GM06990 (cell line): ENCODE results near the gene AKAP1.
A peak's percentile ranks its signal among the peaks of the same experiment; 100 is the strongest.
"Not testable (repeated sequence)": the region's sequence is repeated elsewhere in the genome, so short reads cannot be mapped to it uniquely, and the experiment has no call there.

Experiments used
- DNase-seq: peaks from one replicate; pipeline ENCODE4 v3.0.0-alpha.2; 2011; ENCODE audit not compliant: insufficient read length; ENCODE audit errors: extremely low read depth
- H3K27me3 ChIP-seq: replicated peaks from 2 replicates; pipeline ENCODE4 v1.6.0; 2011; ENCODE audit warnings: low read length; ENCODE audit not compliant: control insufficient read depth, insufficient read depth
- H3K36me3 ChIP-seq: 2 replicates; pipeline ENCODE4 v1.5.1; 2011; ENCODE audit warnings: low read length; ENCODE audit not compliant: control insufficient read depth, insufficient read depth
- H3K4me3 ChIP-seq: replicated peaks from 2 replicates; pipeline ENCODE4 v1.5.1; 2011; ENCODE audit warnings: low read depth, mild to moderate bottlenecking, control low read depth, low read length
- TF ChIP-seq, protein P1 (sequence below): IDR thresholded peaks from 2 replicates; pipeline ENCODE4 v1.5.1; 2011; ENCODE audit warnings: low read length, control low read depth, mild to moderate bottlenecking, inconsistent platforms; ENCODE audit not compliant: insufficient read depth, poor library complexity, severe bottlenecking

Gene AKAP1

DNA sequence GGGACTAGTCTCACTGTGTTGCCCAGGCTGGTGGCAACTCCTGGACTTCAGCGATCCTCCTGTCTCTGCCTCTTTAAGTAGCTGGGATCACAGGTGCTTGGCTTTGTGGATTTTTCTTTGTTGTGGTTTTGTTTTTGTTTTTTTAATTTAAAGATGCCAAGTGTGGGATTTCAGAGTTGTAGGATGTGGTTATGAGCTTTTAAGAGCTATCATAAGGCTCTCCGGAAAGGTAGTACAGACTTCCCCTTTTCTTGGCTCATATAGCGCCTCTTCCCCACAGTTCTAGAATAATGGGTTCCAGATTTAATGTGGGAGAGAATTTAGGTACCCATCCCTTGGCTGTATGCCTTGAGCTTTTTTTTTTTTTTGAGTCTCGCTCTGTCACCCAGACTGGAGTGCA, 17.1 kb downstream of the AKAP1 start:
- DNase-seq, result no peak
- Histone ChIP-seq H3K4me3 (no peak overlapping the region), H3K27me3 (no peaks in the 10 kb centered on the region), H3K36me3 (peaks cover 4% of the 10 kb centered on the region)
- TF ChIP-seq, protein P1, sequence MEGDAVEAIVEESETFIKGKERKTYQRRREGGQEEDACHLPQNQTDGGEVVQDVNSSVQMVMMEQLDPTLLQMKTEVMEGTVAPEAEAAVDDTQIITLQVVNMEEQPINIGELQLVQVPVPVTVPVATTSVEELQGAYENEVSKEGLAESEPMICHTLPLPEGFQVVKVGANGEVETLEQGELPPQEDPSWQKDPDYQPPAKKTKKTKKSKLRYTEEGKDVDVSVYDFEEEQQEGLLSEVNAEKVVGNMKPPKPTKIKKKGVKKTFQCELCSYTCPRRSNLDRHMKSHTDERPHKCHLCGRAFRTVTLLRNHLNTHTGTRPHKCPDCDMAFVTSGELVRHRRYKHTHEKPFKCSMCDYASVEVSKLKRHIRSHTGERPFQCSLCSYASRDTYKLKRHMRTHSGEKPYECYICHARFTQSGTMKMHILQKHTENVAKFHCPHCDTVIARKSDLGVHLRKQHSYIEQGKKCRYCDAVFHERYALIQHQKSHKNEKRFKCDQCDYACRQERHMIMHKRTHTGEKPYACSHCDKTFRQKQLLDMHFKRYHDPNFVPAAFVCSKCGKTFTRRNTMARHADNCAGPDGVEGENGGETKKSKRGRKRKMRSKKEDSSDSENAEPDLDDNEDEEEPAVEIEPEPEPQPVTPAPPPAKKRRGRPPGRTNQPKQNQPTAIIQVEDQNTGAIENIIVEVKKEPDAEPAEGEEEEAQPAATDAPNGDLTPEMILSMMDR, result no peak

DNA sequence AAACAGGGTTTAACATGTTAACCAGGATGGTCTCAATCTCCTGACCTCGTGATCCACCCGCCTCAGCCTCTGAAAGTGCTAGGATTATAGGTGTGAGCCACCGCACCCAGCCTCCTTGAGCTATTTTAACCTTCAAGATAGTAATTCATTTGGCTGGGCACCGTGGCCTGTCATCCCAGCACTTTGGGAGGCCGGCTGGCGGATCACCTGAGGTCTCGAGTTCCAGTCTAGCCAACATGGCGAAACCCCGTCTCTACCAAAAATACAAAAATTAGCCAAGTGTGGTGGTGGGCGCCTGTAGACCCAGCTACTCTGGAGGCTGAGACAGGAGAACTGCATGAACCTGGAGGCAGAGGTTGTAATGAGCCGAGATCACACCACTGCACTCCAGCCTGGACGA, 17.6 kb downstream of the AKAP1 start:
- DNase-seq, H3K27me3 ChIP-seq: not testable (repeated sequence)

DNA sequence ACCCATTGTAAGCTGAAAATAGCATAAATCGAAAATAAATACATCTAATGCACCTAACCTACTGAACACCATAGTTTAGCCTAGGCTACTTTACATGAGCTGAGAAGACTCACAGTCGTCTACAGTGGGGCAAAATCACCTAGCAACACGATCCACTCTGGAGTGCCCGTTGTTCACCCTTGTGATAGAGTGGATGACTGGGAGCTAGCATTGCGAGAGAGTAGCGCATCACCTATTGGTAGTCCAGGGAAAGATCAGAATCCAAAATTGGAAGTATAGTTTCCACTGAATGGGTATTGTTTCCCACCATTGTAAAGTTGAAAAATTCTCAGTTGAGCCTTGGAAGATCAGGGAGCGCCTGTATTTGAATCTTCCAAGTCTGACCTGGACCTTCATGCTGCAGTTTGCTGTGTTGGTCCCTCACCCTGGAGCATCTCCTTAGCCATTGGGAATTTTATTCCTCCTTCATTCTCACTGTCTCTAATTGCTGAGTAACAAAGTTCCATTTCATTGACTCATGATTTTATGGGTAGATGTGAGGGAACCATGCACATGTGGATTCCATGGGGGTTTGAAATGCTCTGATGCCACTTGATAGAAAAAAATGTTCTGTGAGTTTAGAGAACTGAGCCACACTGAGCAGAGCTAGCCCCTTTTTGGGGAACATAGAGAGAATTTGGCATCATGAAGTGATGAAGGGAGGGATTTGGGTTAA, 19.6 kb downstream of the AKAP1 start:
- peaks cover 4% of the 10 kb centered on the region for H3K36me3 ChIP-seq
- DNase-seq, result no peak
- TF ChIP-seq, protein P1, result no peak

More for the DNA sequence above, 17.6 kb downstream of the AKAP1 start:
- not testable (repeated sequence) for H3K36me3 ChIP-seq, H3K4me3 ChIP-seq

DNA sequence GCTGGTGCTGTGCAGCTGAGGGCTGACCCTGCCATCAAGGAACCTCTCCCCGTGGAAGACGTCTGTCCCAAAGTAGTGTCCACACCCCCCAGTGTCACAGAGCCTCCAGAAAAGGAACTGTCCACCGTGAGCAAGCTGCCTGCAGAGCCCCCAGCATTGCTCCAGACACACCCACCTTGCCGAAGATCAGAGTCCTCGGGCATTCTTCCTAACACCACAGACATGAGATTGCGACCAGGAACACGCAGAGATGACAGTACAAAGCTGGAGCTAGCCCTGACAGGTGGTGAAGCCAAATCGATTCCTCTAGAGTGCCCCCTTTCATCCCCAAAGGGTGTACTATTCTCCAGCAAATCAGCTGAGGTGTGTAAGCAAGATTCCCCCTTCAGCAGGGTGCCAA, 20.5 kb downstream of the AKAP1 start:
- TF ChIP-seq, protein P1, result no peak
- Histone ChIP-seq H3K4me3 (no peak overlapping the region), H3K27me3 (no peaks in the 10 kb centered on the region), H3K36me3 (peaks cover 4% of the 10 kb centered on the region)
- no peak for DNase-seq

More for the DNA sequence above, 19.6 kb downstream of the AKAP1 start:
- Histone ChIP-seq H3K27me3 (no peaks in the 10 kb centered on the region), H3K4me3 (no peak overlapping the region)

DNA sequence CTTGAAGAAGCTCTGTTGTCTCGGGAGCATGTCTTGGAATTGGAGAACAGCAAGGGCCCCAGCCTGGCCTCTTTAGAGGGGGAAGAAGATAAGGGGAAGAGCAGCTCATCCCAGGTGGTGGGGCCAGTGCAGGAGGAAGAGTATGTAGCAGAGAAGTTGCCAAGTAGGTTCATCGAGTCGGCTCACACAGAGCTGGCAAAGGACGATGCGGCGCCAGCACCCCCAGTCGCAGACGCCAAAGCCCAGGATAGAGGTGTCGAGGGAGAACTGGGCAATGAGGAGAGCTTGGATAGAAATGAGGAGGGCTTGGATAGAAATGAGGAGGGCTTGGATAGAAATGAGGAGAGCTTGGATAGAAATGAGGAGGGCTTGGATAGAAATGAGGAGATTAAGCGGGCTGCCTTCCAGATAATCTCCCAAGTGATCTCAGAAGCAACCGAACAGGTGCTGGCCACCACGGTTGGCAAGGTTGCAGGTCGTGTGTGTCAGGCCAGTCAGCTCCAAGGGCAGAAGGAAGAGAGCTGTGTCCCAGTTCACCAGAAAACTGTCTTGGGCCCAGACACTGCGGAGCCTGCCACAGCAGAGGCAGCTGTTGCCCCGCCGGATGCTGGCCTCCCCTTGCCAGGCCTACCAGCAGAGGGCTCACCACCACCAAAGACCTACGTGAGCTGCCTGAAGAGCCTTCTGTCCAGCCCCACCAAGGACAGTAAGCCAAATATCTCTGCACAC, 21.2 kb downstream of the AKAP1 start:
- Histone ChIP-seq H3K4me3 (no peak overlapping the region), H3K36me3 (peaks cover 4% of the 10 kb centered on the region), H3K27me3 (no peaks in the 10 kb centered on the region)
- TF ChIP-seq, protein P1, result peak; percentile 34
- no peak for DNase-seq

DNA sequence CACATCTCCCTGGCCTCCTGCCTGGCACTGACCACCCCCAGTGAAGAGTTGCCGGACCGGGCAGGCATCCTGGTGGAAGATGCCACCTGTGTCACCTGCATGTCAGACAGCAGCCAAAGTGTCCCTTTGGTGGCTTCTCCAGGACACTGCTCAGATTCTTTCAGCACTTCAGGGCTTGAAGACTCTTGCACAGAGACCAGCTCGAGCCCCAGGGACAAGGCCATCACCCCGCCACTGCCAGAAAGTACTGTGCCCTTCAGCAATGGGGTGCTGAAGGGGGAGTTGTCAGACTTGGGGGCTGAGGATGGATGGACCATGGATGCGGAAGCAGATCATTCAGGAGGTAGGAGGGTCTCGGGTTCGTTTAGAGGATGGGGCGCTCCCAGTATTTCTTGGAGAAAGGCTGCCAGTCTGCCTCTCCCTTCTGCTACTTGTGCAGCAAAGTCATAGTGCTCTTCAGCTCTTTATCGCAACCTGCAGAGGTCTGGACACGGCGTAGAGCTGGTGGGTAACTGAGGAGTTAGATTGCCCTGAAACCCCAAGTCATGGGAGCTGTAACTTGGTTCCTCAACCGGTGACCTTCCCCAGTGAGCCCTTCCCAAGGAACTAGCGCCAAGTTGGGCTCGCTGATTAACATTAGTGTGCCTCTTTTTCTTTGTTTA, 21.9 kb downstream of the AKAP1 start:
- peaks cover 7% of the 10 kb centered on the region for H3K36me3 ChIP-seq

More for the DNA sequence above, 21.9 kb downstream of the AKAP1 start:
- Histone ChIP-seq H3K27me3 (no peaks in the 10 kb centered on the region), H3K4me3 (no peak overlapping the region)
- DNase-seq, result no peak
- TF ChIP-seq, protein P1, result no peak
